IgD-negative memory B cell (primary cell): ENCODE measurements around the gene RGL1. TPM values are rescaled to one million over a fixed set of nuclear protein-coding genes. Genes with fewer than 3 reads are reported as not detected.

Experiments
- H3K27ac Mint-ChIP-seq, 3 donors: one replicate each; pipeline ENCODE4 v1.8.0; 2020 to 2022; ENCODE audit warnings: mild to moderate bottlenecking in 3 of 3, mixed read lengths in 3 of 3, moderate library complexity in 1 of 3
- H3K27me3 Mint-ChIP-seq: one replicate; pipeline ENCODE4 v1.8.0; 2021; ENCODE audit warnings: mixed read lengths
- H3K36me3 Mint-ChIP-seq: one replicate; pipeline ENCODE4 v1.8.0; 2020; ENCODE audit warnings: mild to moderate bottlenecking, mixed read lengths
- H3K4me1 Mint-ChIP-seq, 3 donors: one replicate each; pipeline ENCODE4 v1.8.0; 2020 to 2022; ENCODE audit warnings: mixed read lengths in 3 of 3, mild to moderate bottlenecking in 1 of 3
- H3K4me3 Mint-ChIP-seq, 4 donors: one replicate each; pipeline ENCODE4 v1.8.0; 2020 to 2022; ENCODE audit warnings: mild to moderate bottlenecking in 4 of 4, mixed read lengths in 4 of 4, moderate library complexity in 3 of 4
- H3K9me3 Mint-ChIP-seq, 3 donors: one replicate each; pipeline ENCODE4 v1.8.0; 2020 to 2021; ENCODE audit warnings: mixed read lengths in 3 of 3, mild to moderate bottlenecking in 1 of 3
- polyA plus RNA-seq: library from polyadenylated mRNA; unstranded; fragments of 300-500 nt; fragmentation: Illumina TruSeq; gene quantifications from one replicate; pipeline ENCODE4 v1.2.3, GENCODE V29; 2021

The RGL1 gene
- polyA plus RNA-seq, 1 donor from 2014 or later = not detected

DNA sequence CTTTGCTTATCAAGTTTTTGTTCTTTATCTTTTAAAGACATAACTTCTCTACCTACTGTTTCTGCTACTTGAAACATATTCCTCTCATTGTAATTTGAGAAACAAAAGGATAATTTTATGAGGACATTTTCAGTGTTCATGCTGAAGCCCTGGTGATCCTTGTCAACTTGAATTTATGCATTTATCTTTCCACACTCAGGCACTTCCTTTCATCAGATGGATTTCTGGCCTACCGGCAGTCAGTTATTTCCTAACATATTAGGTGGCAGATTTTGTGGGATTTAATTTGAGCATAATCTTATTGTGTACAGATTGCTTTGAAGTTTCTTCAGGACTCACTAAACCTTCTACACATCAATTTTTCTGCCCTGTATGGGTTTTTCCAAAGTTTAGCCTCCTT lies 75.0 kb downstream of the RGL1 start:
- Mint-ChIP-seq H3K36me3 (no peaks in the 10 kb centered on the region), H3K4me3 (no peak overlapping the region), H3K27ac (no peak overlapping the region), H3K27me3 (no peaks in the 10 kb centered on the region), H3K4me1 (no peaks in the 10 kb centered on the region), H3K9me3 (no peaks in the 10 kb centered on the region)

DNA sequence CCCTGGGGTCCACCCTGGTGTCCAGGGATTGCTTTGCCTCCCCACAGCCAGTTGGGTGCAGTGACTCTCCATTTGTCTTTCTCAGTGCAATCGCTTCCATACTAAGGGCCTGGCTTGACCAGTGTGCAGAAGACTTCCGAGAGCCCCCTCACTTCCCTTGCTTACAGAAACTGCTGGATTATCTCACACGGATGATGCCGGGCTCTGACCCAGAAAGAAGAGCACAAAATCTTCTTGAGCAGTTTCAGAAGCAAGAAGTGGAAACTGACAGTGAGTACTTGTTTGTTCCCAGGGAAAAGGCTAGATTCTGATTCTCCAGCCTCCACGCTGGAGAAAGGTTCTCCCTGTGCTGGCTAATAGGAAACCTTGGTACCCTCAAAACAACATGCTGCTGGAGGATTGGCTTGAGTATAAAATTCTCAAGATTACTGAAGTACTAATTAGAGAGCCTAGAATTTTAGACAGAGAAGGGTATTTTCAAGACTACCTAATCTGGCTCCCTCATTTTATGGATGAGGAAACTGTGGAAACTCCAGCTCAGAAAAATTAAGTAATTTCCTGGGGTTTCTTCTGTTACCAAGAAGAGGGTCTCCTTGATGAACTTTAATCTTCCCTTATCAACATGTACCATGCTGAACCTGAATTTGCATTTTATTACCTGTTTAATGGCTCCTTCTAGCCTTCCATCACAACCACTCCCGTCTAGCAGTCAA lies 75.8 kb downstream of the RGL1 start:
- H3K27me3 Mint-ChIP-seq = no peaks in the 10 kb centered on the region
- no peak overlapping the region for H3K4me3 Mint-ChIP-seq
- H3K27ac Mint-ChIP-seq = no peak overlapping the region
- no peaks in the 10 kb centered on the region for H3K9me3 Mint-ChIP-seq
- no peaks in the 10 kb centered on the region for H3K4me1 Mint-ChIP-seq
- H3K36me3 Mint-ChIP-seq = peaks cover 3% of the 10 kb centered on the region

DNA sequence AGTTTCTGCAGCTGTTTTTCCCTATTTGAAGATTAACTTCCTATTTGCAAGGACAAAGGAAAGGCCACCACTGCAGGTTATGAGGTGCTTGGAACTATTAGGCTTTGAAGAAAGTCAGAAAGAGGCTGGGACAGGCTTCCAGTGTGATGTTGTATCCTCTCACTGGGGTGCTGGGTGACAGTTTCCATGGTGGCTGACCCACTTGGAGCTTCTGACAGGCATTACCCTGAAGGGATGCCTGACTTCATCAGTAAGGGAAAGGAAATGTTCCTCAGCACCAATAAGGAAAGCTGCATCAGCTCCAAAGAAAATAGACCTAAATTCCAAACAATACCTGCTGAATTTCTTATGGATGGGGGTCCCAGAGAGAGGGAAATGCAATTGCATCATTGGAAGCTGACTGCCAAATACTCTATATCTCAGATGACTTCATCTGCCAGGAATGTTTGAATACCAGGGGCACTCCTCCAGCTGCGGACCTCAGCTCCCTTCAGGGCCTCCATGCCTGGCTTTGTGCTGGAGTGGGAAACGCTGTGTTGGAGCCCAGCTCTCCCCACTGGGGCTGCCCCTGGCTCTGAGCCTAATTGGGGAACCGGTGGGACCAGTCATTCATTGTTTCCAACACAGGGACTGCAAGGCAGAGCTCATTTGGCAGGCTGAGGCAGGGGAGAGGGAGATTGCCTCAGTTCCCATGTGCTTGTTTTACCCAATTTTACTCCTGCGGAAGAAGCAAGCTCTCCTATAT lies 76.6 kb downstream of the RGL1 start:
- no peaks in the 10 kb centered on the region for H3K9me3 Mint-ChIP-seq
- no peaks in the 10 kb centered on the region for H3K27me3 Mint-ChIP-seq
- H3K36me3 Mint-ChIP-seq = peaks cover 3% of the 10 kb centered on the region
- no peak overlapping the region for H3K4me3 Mint-ChIP-seq
- no peaks in the 10 kb centered on the region for H3K4me1 Mint-ChIP-seq
- no peak overlapping the region for H3K27ac Mint-ChIP-seq

DNA sequence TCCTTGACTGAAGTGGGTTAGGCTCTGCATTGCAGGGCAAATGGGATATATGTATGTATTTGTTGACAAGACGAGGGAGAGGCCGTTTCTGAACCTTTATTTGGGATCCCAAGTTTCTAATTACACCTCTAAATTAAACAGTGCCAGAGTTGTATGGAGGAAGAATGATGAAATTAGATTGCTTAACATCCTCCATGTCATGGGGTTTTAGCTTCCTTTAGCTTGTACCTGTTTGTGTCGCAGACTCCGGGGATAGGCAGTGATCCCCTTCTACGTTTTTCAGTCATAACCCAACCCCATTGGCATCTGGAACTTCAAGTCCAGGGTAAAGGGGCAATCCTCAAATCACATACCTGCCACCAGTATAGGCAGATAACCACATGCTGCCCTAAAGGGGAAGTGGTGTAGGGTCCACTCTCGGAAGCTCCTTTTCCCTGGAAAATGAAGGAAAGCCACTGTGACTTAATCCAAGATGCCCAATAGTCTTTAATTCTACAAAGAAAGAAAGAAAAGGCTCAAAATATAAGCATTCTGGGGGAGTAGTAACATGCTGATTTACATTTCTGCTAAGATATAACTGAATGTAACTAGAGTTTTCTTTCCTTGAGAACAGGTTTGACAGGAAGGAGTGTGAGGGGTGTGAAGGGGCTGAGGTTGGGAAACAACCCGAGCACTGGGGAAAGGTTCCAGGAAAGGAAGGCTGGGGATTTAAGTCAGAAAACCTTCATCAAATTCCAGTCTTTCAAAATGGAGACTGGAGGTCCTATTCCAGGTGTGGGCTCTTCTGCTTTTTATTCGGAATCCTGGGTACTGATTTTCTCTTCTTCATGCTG lies 77.6 kb downstream of the RGL1 start:
- H3K4me3 Mint-ChIP-seq = no peak overlapping the region
- no peaks in the 10 kb centered on the region for H3K9me3 Mint-ChIP-seq
- H3K4me1 Mint-ChIP-seq = no peaks in the 10 kb centered on the region
- H3K27ac Mint-ChIP-seq = peak overlapping the region in 1 of 3 donors; percentile 65
- no peaks in the 10 kb centered on the region for H3K27me3 Mint-ChIP-seq
- peaks cover 3% of the 10 kb centered on the region for H3K36me3 Mint-ChIP-seq

DNA sequence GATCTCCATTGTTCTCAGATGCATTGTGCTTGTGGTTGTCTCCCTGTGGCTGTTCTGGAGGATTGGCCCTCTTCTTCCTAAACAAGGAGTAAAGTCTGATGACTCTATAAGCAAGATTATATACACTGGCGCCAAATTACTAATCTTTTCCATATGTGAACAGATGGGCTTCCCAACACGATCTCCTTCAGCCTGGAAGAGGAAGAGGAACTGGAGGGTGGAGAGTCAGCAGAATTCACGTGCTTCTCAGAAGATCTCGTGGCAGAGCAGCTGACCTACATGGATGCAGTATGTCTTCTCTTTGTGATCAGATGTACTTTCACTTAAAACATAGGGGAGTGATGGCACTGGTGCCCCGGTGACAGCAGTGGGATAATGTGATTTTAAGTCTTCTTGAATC lies 78.7 kb downstream of the RGL1 start:
- H3K27ac Mint-ChIP-seq = no peak overlapping the region
- H3K4me1 Mint-ChIP-seq = peaks cover 0 to 2% (median 0%) of the 10 kb centered on the region in 3 donors
- H3K4me3 Mint-ChIP-seq = no peak overlapping the region
- H3K36me3 Mint-ChIP-seq = peaks cover 3% of the 10 kb centered on the region
- H3K27me3 Mint-ChIP-seq = no peaks in the 10 kb centered on the region
- no peaks in the 10 kb centered on the region for H3K9me3 Mint-ChIP-seq

DNA sequence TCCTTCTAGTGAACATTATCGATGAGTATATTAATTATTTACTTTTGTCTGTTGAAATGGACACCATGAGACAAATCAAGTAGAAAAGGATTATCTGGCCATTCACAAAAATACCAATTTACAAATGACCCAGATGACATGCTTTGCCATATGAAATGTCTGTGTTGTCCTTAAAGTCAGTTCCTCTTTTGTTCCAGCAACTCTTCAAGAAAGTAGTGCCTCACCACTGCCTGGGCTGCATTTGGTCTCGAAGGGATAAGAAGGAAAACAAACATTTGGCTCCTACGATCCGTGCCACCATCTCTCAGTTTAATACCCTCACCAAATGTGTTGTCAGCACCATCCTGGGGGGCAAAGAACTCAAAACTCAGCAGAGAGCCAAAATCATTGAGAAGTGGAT lies 79.6 kb downstream of the RGL1 start:
- Mint-ChIP-seq H3K9me3 (no peaks in the 10 kb centered on the region), H3K27me3 (no peaks in the 10 kb centered on the region), H3K36me3 (peaks cover 3% of the 10 kb centered on the region), H3K4me1 (peaks cover 0 to 2% (median 0%) of the 10 kb centered on the region in 3 donors), H3K4me3 (no peak overlapping the region), H3K27ac (no peak overlapping the region)

GRCh38 chr1:183885142-183885735 lies 80.3 kb downstream of the RGL1 start:
- Mint-ChIP-seq H3K27ac (no peak overlapping the region), H3K4me3 (no peak overlapping the region), H3K4me1 (peaks cover 0 to 2% (median 0%) of the 10 kb centered on the region in 3 donors), H3K27me3 (no peaks in the 10 kb centered on the region), H3K9me3 (no peaks in the 10 kb centered on the region), H3K36me3 (peaks cover 3% of the 10 kb centered on the region)

GRCh38 chr1:183886083-183886828 lies 81.3 kb downstream of the RGL1 start:
- H3K4me3 Mint-ChIP-seq = no peak overlapping the region
- no peaks in the 10 kb centered on the region for H3K27me3 Mint-ChIP-seq
- peaks cover 3% of the 10 kb centered on the region for H3K36me3 Mint-ChIP-seq
- peaks cover 0 to 2% (median 0%) of the 10 kb centered on the region in 3 donors for H3K4me1 Mint-ChIP-seq
- no peak overlapping the region for H3K27ac Mint-ChIP-seq
- H3K9me3 Mint-ChIP-seq = no peaks in the 10 kb centered on the region

GRCh38 chr1:183886853-183887252 lies 81.9 kb downstream of the RGL1 start:
- peaks cover 0 to 2% (median 0%) of the 10 kb centered on the region in 3 donors for H3K4me1 Mint-ChIP-seq
- peaks cover 3% of the 10 kb centered on the region for H3K36me3 Mint-ChIP-seq
- H3K27ac Mint-ChIP-seq = no peak overlapping the region
- H3K9me3 Mint-ChIP-seq = no peaks in the 10 kb centered on the region
- no peaks in the 10 kb centered on the region for H3K27me3 Mint-ChIP-seq
- H3K4me3 Mint-ChIP-seq = no peak overlapping the region

GRCh38 chr1:183887826-183888819 lies 83.2 kb downstream of the RGL1 start:
- no peaks in the 10 kb centered on the region for H3K9me3 Mint-ChIP-seq
- H3K27me3 Mint-ChIP-seq = no peaks in the 10 kb centered on the region
- H3K27ac Mint-ChIP-seq = no peak overlapping the region
- peaks cover 0 to 2% (median 0%) of the 10 kb centered on the region in 3 donors for H3K4me1 Mint-ChIP-seq
- no peak overlapping the region for H3K4me3 Mint-ChIP-seq
- H3K36me3 Mint-ChIP-seq = peaks cover 3% of the 10 kb centered on the region

DNA sequence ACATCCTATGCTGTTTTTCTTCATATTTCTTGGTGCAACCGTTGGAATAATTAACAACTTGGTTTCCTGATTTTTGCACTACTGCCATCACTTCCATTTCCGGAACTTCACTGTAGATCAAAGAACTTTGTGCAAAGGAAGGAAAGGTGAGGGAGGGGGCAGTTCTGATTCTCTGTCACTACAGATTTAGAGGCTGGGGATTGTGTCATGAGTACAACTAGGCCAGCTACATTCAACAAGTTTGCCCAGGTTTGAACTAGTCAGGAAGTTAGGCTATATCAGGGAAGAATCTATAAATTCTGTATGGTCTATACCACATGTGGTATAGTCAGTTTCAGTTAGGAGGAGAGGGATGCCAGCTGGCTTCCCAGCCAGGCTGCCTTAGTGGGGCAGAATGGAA lies 84.2 kb downstream of the RGL1 start:
- no peak overlapping the region for H3K27ac Mint-ChIP-seq
- H3K4me3 Mint-ChIP-seq = no peak overlapping the region
- peaks cover 0 to 2% (median 0%) of the 10 kb centered on the region in 3 donors for H3K4me1 Mint-ChIP-seq
- H3K27me3 Mint-ChIP-seq = no peaks in the 10 kb centered on the region
- H3K9me3 Mint-ChIP-seq = no peaks in the 10 kb centered on the region
- H3K36me3 Mint-ChIP-seq = peaks cover 3% of the 10 kb centered on the region

DNA sequence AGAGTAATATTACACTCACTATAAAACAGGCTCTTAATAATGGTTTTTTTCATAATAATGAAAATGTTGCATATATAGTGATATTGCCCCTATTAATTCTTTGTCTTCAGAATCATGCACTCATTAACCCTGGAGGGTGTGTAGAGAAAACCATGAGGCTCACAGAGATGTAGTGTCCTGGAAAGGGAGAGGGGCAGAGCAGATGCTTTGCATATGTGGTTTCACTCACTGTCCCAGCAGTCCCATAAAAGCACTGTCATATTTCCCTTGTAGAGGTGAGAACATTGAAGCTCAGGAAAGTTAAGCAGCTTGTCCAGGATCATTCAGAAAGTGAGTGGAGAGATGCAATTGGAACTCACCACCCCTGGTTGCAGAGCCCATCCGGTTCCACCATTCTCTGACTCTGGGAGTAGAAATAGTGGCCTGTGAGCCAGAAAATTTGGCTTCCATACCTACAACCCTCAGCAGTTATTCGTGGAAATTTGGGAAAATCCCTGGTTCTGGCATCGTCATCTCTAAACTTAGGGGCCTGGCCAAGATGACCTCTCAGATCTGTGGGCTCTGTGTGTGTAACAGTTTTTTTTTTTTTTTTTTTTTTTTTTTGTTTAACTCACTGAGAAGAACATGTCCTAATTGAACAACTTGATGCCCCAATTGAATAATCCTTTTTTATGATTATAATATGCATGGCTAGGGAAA lies 86.4 kb downstream of the RGL1 start:
- Mint-ChIP-seq H3K9me3 (peaks cover 0 to 2% (median 0%) of the 10 kb centered on the region in 3 donors), H3K36me3 (no peaks in the 10 kb centered on the region), H3K4me1 (peaks cover 0 to 2% (median 0%) of the 10 kb centered on the region in 3 donors), H3K27ac (no peak overlapping the region), H3K27me3 (no peaks in the 10 kb centered on the region), H3K4me3 (no peak overlapping the region)

- Mint-ChIP-seq H3K27me3 (no peaks in the 10 kb centered on the region), H3K36me3 (no peaks in the 10 kb centered on the region), H3K27ac (no peak overlapping the region), H3K4me3 (no peak overlapping the region), H3K9me3 (peaks cover 0 to 2% (median 0%) of the 10 kb centered on the region in 3 donors), H3K4me1 (peaks cover 7 to 9% (median 8%) of the 10 kb centered on the region in 3 donors)
Observed at GRCh38 chr1:183892351-183892793, 87.5 kb downstream of the RGL1 start.
